Endothelial cell of umbilical vein (primary cell): ENCODE results near the gene RNLS. TPM values are rescaled to one million over a fixed set of nuclear protein-coding genes. Genes with fewer than 3 reads are reported as not detected.

ENCODE experiments used
- BruUV-seq: library from RNA; stranded (reverse); fragments of 400-500 nt; replicated peaks from 2 replicates; lab custom pipeline; 2021; lab: Mats Ljungman, UMichigan
- CTCF ChIA-PET: fragments of 300-600, 350-600 bp; sonication (Branson Sonifier 250); formaldehyde crosslinking; loops from one replicate; lab custom pipeline; 2021; ENCODE audit warnings: antibody characterized with exemption, inconsistent platforms; lab: Charles Lee
- POLR2A ChIA-PET: fragments of 300-600, 350-600 bp; sonication (Branson Sonifier 250); formaldehyde crosslinking; loops from one replicate; lab custom pipeline; 2021; ENCODE audit warnings: antibody characterized with exemption, inconsistent platforms; lab: Charles Lee
- DNase-seq: peaks from one replicate; pipeline ENCODE4 v3.0.0-alpha.2; 2011; ENCODE audit warnings: low read depth, low spot score
- FAIRE-seq: peaks from 2 replicates; lab custom pipeline; 2011; peaks lifted over from hg19 to GRCh38; lab: Jason Lieb, UNC
- H2AFZ ChIP-seq: 2 replicates; pipeline ENCODE4 v1.6.0; 2012; ENCODE audit warnings: low read depth, low read length, control low read depth, inconsistent platforms
- H3K27ac ChIP-seq: 2 replicates; pipeline ENCODE4 v1.5.1; 2011; ENCODE audit warnings: low read depth, mild to moderate bottlenecking, control low read depth, low read length, moderate library complexity; ENCODE audit not compliant: insufficient read depth
- H3K27me3 ChIP-seq, 2 experiments: 2 replicates each; pipeline versions ENCODE4 v1.6.0 to v1.6.1; 2011; ENCODE audit warnings: low read length in 2 of 2, mixed read lengths in 1 of 2; ENCODE audit not compliant: control insufficient read depth in 2 of 2, insufficient read depth in 2 of 2
- H3K36me3 ChIP-seq, 2 experiments: 2 replicates in 1 of 2; 3 replicates in 1 of 2; pipeline ENCODE4 v1.5.1; 2011; ENCODE audit warnings: low read length in 2 of 2, mild to moderate bottlenecking in 1 of 2, moderate library complexity in 1 of 2; ENCODE audit not compliant: control insufficient read depth in 2 of 2, insufficient read depth in 2 of 2; ENCODE audit errors: extremely low read depth in 1 of 2
- H3K4me1 ChIP-seq: 3 replicates; pipeline ENCODE4 v1.5.1; 2011; ENCODE audit warnings: mild to moderate bottlenecking, low read length; ENCODE audit not compliant: control insufficient read depth, insufficient read depth; ENCODE audit errors: extremely low read depth
- H3K4me2 ChIP-seq: 2 replicates; pipeline ENCODE4 v1.6.1; 2011; ENCODE audit warnings: low read length, control low read depth, mixed read lengths; ENCODE audit not compliant: insufficient read depth
- H3K4me3 ChIP-seq, 3 experiments: fragments of 200-600 bp in 1 of 3; sonication (generic), shearing (Covaris generic) in 1 of 3; replicated peaks in 1 of 3; 2 replicates each; pipeline ENCODE4 v1.5.1; 2011 to 2016; ENCODE audit warnings: control low read depth in 3 of 3, low read length in 3 of 3, mild to moderate bottlenecking in 2 of 3, inconsistent platforms in 1 of 3, low read depth in 1 of 3, moderate library complexity in 1 of 3; ENCODE audit not compliant: insufficient read depth in 1 of 3
- H3K79me2 ChIP-seq: 2 replicates; pipeline ENCODE4 v1.6.0; 2012; ENCODE audit warnings: low read length, inconsistent platforms; ENCODE audit not compliant: control insufficient read depth, insufficient read depth
- H3K9ac ChIP-seq: replicated peaks from 2 replicates; pipeline ENCODE3; 2011; ENCODE audit warnings: low read length, control low read depth; ENCODE audit not compliant: insufficient read depth; ENCODE audit errors: extremely low read depth
- H3K9me1 ChIP-seq: replicated peaks from 3 replicates; pipeline ENCODE4 v1.6.0; 2011; ENCODE audit warnings: mild to moderate bottlenecking, low read length; ENCODE audit not compliant: control insufficient read depth, insufficient read depth; ENCODE audit errors: extremely low read depth
- H3K9me3 ChIP-seq: replicated peaks from 2 replicates; pipeline ENCODE4 v1.5.1; 2012; ENCODE audit warnings: low read length, inconsistent platforms; ENCODE audit not compliant: control insufficient read depth, insufficient read depth
- H4K20me1 ChIP-seq: replicated peaks from 2 replicates; pipeline ENCODE3; 2011; ENCODE audit warnings: mild to moderate bottlenecking, low read length; ENCODE audit not compliant: control insufficient read depth, insufficient read depth; ENCODE audit errors: extremely low read depth
- EZH2 ChIP-seq: IDR thresholded peaks from 2 replicates; pipeline ENCODE4 v1.6.1; 2012; ENCODE audit warnings: borderline replicate concordance, low read depth, mild to moderate bottlenecking, moderate library complexity, low read length, inconsistent platforms; ENCODE audit not compliant: severe bottlenecking
- FOS ChIP-seq: IDR thresholded peaks from 2 replicates; pipeline ENCODE4 v1.6.1; 2011; ENCODE audit warnings: mild to moderate bottlenecking, low read length, moderate library complexity, borderline replicate concordance; ENCODE audit not compliant: insufficient read depth
- GATA2 ChIP-seq: IDR thresholded peaks from 2 replicates; pipeline ENCODE4 v1.7.0; 2011; ENCODE audit warnings: low read depth, mild to moderate bottlenecking, moderate library complexity, mixed read lengths, low read length; ENCODE audit not compliant: insufficient read length, insufficient read depth
- JUN ChIP-seq: IDR thresholded peaks from 2 replicates; pipeline ENCODE4 v1.6.1; 2011; ENCODE audit warnings: borderline replicate concordance, low read depth; ENCODE audit not compliant: insufficient read length, insufficient read depth
- MYC ChIP-seq: IDR thresholded peaks from one replicate; pipeline ENCODE4 v1.6.1; 2011; ENCODE audit warnings: mild to moderate bottlenecking, low read depth, low read length
- POLR2A ChIP-seq: IDR thresholded peaks from 2 replicates; pipeline ENCODE4 v1.6.1; 2012; ENCODE audit warnings: low read depth, mild to moderate bottlenecking, control low read depth, low read length
- POLR2AphosphoS5 ChIP-seq: IDR thresholded peaks from 2 replicates; pipeline ENCODE4 v1.6.1; 2012; ENCODE audit warnings: low read depth, mild to moderate bottlenecking, control low read depth, low read length, moderate library complexity; ENCODE audit not compliant: insufficient read depth
- dilution Hi-C: fragments of 300-500 bp; cut with MboI; formaldehyde crosslinking; loops from one replicate; pipeline ENCODE4 v1.15.0; 2019; ENCODE audit warnings: low sequenced_read_pairs; ENCODE audit not compliant: extremely low pct_ligation_motif_present
- intact Hi-C: fragments of 100-400 bp; cut with micrococcal nuclease; formaldehyde crosslinking; loops from one replicate; pipeline ENCODE4 v1.10.0; 2022
- polyA plus RNA-seq, 4 experiments: library from polyadenylated mRNA; depleted of rRNA in 3 of 4; stranded (reverse) in 3 of 4; unstranded in 1 of 4; fragments of >200 nt; gene quantifications; 2 replicates each; pipeline versions ENCODE4 v1.2.1 to v1.2.3, GENCODE V29; 2011 to 2012; ENCODE audit warnings: missing spikeins in 1 of 4
- total RNA-seq: library from RNA; stranded (reverse); gene quantifications from 2 replicates; pipeline ENCODE4 v1.2.3, GENCODE V29; 2021
- TF ChIP-seq, protein P1 (sequence below): IDR thresholded peaks from 2 replicates; pipeline ENCODE4 v1.6.1; 2011; ENCODE audit not compliant: insufficient read depth, insufficient read length
- TF ChIP-seq, protein P2 (sequence below), 2 donors: IDR thresholded peaks; 1 replicate in 1 of 2; 2 replicates in 1 of 2; pipeline ENCODE4 v1.5.1; 2011; ENCODE audit warnings: low read length in 2 of 2, mild to moderate bottlenecking in 2 of 2, moderate library complexity in 2 of 2, control low read depth in 1 of 2, inconsistent platforms in 1 of 2, low read depth in 1 of 2; ENCODE audit not compliant: insufficient read depth in 1 of 2; ENCODE audit errors: extremely low read depth in 1 of 2

The RNLS gene
- total and polyA plus RNA-seq, 2 donors (not counting 3 experiments of a cell fraction or from before 2014, with no cell fraction given): 2.5 to 4.6 TPM

DNA sequence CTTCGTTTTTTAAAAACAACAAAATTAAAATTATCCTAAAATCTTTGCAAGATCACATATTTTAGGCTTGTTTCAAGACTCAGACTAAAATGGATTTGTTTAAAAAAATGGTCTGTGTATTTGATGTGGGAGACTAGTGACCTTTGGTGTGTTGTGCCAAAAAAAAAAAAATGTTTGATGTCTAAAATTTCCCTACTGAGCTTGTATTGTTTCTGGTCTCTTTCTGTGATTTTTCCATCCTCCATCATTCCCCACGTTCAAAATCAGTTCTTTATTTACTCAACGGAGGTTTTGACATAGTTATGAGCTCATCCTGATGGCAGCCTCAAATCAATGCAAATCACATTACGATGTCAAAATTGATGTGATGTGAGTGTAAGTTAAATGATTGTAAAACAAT, 326.2 kb downstream of the RNLS start:
- no peak for DNase-seq
- ChIA-PET CTCF (no interaction called here), POLR2A (interaction anchor here (0.6 kb wide), 1 partner anchor 287 kb away, joined by 3 read pairs; no protein-coding TSS in a partner anchor)
- no peaks in the 10 kb centered on the region for H3K9me1 ChIP-seq
- dilution Hi-C loops (no loop called here), intact Hi-C loops (no loop called here)
- H3K79me2 ChIP-seq: no peaks in the 10 kb centered on the region
- no peaks in the 10 kb centered on the region for H3K36me3 ChIP-seq
- peaks cover 6% of the 10 kb centered on the region for H3K4me1 ChIP-seq
- no peak overlapping the region for H3K27ac ChIP-seq
- no peaks in the 10 kb centered on the region for H4K20me1 ChIP-seq
- no TSS peak for BruUV-seq
- no peak overlapping the region for H3K4me3 ChIP-seq
- no peak overlapping the region for H3K4me2 ChIP-seq
- H3K27me3 ChIP-seq: no peaks in the 10 kb centered on the region
- H2AFZ ChIP-seq: no peak overlapping the region
- no peak for TF ChIP-seq MYC
- TF ChIP-seq POLR2AphosphoS5: no peak
- TF ChIP-seq, protein P1, sequence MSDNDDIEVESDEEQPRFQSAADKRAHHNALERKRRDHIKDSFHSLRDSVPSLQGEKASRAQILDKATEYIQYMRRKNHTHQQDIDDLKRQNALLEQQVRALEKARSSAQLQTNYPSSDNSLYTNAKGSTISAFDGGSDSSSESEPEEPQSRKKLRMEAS: no peak
- no peak for TF ChIP-seq FOS
- TF ChIP-seq EZH2: no peak
- TF ChIP-seq GATA2: no peak
- TF ChIP-seq, protein P2, sequence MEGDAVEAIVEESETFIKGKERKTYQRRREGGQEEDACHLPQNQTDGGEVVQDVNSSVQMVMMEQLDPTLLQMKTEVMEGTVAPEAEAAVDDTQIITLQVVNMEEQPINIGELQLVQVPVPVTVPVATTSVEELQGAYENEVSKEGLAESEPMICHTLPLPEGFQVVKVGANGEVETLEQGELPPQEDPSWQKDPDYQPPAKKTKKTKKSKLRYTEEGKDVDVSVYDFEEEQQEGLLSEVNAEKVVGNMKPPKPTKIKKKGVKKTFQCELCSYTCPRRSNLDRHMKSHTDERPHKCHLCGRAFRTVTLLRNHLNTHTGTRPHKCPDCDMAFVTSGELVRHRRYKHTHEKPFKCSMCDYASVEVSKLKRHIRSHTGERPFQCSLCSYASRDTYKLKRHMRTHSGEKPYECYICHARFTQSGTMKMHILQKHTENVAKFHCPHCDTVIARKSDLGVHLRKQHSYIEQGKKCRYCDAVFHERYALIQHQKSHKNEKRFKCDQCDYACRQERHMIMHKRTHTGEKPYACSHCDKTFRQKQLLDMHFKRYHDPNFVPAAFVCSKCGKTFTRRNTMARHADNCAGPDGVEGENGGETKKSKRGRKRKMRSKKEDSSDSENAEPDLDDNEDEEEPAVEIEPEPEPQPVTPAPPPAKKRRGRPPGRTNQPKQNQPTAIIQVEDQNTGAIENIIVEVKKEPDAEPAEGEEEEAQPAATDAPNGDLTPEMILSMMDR (IDR thresholded peaks at IDR 0.05; ENCODE audit: extremely low read depth in 1 of 2, insufficient read depth in 1 of 2, low read depth in 1 of 2, low read length in 2 of 2): no peak
- no peak for TF ChIP-seq JUN
- TF ChIP-seq POLR2A: no peak
- no peak for FAIRE-seq
- no peak overlapping the region for H3K9ac ChIP-seq
- H3K9me3 ChIP-seq: no peaks in the 10 kb centered on the region
